Cardiac fibroblast (primary cell): ENCODE measurements around the gene TMEM143.

Source experiments
- DNase-seq, 2 donors: peaks; one replicate each; pipeline versions ENCODE4 v3.0.0 to v3.0.0-alpha.2; 2010; ENCODE audit warnings: low read depth in 2 of 2
- H3K4me3 ChIP-seq, 2 donors: replicated peaks in 1 of 2; 1 replicate in 1 of 2; 2 replicates in 1 of 2; pipeline ENCODE4 v1.5.1; 2011; ENCODE audit warnings: low read depth in 2 of 2, low read length in 2 of 2, mild to moderate bottlenecking in 2 of 2, moderate library complexity in 1 of 2
- TF ChIP-seq, protein P1 (sequence below): IDR thresholded peaks from one replicate; pipeline ENCODE4 v1.5.1; 2011; ENCODE audit warnings: low read depth, mild to moderate bottlenecking, low read length, inconsistent platforms

Gene TMEM143

DNA sequence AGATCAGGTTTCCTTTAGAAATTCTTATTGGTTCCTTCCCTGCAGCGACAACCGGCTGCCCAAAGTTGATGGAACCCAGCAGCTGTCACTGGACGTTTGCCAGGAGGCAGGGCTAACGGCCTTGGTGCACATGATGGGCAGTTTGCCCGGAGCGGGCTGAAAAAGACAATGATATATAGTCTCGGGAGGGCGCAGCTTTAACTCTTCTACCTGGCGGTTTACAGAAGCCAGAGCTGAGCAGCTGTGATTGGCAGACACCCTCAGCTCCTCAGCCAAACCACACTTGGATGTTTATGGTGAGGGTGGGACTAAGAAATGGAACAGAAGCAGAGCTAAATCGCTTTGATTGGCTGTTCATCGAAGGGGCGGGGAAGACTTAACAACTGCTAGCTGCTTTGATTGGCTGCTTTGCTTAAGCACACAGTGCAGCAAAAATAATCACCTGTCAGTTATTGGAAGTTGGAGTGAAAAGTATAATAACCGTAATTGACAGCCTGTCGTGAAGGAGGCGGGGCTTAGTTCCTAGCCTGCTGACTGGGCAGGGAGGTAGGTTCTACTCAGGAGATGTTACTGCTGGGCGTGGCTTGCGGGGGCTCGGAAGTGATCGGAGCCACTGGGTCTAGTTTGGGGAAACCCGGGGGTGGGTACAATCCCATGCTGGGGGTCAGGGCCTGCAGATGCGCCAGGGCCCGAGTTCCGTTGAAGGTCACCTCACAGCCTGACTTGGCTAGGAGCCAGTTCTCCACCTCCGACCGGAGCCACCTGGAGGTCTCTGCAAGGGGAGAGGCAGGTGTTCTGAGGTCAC is 30.9 kb downstream of the TMEM143 start:
- DNase-seq, result peak; percentile 98
- H3K4me3 ChIP-seq, result peak overlapping the region; percentile 13 to 24
- TF ChIP-seq, protein P1, sequence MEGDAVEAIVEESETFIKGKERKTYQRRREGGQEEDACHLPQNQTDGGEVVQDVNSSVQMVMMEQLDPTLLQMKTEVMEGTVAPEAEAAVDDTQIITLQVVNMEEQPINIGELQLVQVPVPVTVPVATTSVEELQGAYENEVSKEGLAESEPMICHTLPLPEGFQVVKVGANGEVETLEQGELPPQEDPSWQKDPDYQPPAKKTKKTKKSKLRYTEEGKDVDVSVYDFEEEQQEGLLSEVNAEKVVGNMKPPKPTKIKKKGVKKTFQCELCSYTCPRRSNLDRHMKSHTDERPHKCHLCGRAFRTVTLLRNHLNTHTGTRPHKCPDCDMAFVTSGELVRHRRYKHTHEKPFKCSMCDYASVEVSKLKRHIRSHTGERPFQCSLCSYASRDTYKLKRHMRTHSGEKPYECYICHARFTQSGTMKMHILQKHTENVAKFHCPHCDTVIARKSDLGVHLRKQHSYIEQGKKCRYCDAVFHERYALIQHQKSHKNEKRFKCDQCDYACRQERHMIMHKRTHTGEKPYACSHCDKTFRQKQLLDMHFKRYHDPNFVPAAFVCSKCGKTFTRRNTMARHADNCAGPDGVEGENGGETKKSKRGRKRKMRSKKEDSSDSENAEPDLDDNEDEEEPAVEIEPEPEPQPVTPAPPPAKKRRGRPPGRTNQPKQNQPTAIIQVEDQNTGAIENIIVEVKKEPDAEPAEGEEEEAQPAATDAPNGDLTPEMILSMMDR, result no peak

DNA sequence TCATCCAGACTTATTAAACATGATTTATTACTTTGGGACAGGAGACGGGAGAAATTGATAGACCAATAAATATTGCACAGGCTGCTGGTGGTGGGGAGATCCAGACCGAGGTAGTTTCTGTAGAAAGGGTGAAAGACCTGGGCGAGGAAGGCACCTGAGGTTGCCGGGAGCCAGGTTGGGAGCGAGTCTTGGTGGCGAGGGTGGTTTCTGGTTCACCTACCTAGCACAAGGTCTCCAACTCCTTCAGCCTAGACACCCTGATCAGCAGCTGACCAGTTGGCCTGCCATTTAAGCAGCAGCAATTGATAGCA is 31.4 kb downstream of the TMEM143 start:
- no peak for DNase-seq
- TF ChIP-seq, protein P1, result no peak
- no peak overlapping the region for H3K4me3 ChIP-seq

DNA sequence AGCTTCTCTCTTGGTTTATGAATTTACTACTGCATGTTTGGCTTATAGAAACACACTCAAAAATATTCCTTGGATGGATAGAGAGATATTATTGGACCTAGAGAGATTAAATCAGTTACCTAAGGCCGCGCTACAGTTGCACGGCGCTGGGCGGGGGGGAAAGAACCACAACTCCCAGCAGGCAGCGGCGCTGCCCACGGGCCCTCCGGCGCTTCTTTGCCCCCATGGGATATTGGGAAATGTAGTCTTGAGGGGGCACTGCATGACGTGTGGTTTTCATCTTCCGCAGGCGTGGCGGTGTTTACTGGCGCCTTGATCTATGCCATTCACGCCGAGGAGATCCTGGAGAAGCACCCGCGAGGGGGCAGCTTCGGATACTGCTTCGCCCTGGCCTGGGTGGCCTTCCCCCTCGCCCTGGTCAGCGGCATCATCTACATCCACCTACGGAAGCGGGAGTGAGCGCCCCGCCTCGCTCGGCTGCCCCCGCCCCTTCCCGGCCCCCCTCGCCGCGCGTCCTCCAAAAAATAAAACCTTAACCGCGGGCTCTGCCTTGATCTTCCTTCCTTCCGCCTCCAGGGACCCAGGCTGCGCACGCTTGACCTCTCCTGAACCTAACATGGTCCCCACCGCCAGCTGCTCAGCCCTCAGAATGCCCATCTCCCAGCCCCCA is 33.6 kb downstream of the TMEM143 start:
- no peak for DNase-seq
- no peak overlapping the region for H3K4me3 ChIP-seq
- TF ChIP-seq, protein P1, result no peak

GRCh38 chr19:48329167-48329891 is 34.4 kb downstream of the TMEM143 start:
- TF ChIP-seq, protein P1, result no peak
- DNase-seq, result peak; percentile 46 to 57
- no peak overlapping the region for H3K4me3 ChIP-seq

DNA sequence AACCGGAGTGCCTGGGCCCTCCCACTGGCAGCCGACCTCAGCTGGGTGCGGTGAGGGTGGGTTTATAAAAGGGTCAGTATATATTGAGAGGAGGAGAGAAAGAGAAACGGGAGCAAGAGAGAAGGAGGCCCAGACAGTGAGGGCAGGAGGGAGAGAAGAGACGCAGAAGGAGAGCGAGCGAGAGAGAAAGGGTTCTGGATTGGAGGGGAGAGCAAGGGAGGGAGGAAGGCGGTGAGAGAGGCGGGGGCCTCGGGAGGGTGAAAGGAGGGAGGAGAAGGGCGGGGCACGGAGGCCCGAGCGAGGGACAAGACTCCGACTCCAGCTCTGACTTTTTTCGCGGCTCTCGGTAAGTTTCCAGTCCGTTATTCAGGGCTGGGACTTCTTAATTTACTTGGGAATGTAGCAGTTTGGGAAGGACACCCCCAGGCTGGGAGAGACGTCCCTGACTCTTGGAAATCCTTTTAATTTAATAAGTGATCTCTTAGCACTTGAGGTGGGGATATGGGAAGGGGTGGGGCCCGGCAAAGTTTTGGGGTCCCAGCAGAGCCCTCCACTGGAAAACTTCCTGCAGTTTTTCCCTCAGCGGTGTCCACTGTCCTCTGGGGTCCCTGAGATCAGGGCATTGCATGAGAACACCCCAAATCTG is 38.4 kb downstream of the TMEM143 start, which contains the start of gene EMP3:
EMP3 (plus strand) TSS at position 288 of the 646 bp plus-strand sequence. CDS start 1,293 bp downstream, outside the sequence.
- DNase-seq, result peak; percentile 94 to 96
- TF ChIP-seq, protein P1, result no peak
- peak within 1 kb of the TSS; percentile 70 to 76 for H3K4me3 ChIP-seq
